HG03378 (cell line): ENCODE data around the gene OCA2.

ENCODE experiments used
- ATAC-seq: cut with Tn5 transposase; IDR thresholded peaks from one replicate; pipeline ENCODE4 v1.9.1; 2021; ENCODE audit warnings: mild to moderate bottlenecking, moderate library complexity; ENCODE audit not compliant: unreplicated experiment

OCA2 gene

DNA sequence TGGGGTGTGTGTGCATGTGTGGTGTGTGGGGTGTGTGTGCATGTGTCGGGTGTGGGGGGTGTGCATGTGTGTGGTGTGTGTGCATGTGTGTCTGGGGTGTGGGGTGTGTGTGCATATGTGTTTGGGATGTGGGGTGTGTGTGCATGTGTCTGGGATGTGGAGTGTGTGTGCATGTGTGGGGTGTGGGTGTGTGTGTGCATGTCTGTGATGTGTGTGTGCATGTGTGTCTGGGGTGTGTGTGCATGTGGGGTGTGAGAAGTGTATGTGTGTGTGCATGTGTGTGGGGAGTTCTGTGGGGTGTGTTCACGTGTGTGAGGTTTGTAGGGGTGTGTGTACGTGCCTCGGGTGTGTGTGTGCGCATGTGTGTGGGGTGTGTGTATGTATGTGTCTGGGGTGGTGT is 6.7 kb upstream of the OCA2 start:
- ATAC-seq: no peak

DNA sequence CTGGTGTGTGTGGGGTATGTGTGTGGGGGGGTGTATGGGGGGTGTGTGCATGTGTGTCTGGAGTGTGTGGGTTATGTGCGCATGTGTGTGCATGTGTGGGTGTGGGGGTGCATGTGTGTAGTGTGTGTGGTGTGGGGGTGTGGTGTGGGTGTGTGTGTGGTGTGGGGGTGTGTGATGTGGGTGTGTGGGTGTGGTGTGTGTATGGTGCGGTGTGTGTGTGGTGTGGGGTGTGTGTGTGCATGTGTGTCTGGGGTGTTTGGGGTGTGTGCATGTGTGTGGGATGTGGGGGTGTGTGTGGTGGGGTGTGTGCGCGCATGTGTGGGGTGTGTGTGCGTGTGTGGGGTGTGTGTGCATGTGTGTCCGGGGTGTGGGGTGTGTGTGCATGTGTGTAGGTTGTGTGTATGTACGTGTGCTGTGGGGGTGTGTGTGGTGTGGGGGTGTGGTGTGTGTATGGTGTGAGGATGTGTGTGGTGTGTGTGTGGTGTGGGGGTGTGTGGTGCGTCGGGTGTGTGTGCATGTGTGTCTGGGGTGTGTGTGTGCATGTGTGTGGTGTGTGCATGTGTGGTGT is 6.2 kb upstream of the OCA2 start:
- no peak for ATAC-seq

DNA sequence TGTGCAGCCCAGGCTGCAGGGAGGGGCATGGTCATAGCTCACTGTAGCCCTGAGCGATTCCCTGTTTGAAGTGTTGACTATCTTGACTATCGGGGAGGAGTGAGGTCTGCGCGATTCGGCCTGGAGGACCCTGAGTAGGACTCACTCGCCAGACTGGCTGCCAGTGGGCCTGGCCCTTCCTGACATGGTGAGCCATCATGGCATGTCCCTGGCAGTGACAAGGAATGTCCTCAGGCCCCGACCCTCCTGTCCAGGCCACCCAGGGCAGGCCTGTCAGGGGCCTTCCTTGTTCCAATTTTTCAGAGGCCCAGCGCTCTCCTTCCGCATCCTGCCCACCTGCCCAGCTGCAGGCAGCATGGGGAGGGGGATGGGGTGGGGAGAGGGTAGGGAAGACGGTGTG is 5.2 kb upstream of the OCA2 start:
- no peak for ATAC-seq

DNA sequence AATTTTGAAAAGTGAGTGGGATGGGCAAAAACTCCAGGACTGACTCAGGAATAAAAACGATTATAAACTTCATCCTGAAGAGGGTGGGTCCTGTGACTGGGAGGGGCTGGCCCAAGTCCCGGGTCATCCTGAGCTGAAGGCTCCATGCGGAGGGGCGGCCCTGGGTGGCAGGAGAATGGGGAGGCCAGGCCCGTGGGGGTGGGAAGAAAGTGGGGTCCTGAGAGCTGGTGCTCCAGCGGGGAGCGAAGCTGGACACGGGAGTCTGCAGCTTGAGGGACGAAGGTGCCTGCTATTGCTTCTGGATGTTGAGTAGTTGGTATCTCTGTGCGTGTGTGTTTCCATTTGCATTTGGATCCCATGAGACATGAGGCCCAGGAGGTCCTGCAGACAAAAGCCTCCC is 4.7 kb upstream of the OCA2 start:
- ATAC-seq: no peak

DNA sequence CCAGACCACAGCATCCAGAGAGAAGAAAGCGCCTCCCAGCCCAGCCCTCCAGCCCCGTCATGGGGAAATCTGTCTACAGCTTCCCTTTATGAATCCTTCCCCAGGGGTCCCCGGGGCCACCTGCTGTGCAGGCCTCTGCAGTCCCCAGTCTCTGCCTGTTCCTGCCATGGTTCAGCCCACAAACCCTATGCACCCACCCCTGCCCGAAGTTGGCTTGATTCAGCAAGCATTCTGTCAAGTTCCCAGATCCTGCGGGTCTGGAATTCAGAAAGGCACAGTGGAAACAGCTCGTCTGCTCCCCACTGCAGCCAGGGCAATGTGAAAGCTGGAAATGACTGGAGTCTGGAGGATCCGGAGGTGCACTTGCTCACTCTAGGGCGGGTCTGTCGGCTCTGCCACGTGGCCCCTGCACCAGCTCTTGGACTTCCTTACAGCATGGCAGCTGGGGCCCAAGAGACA is 2.9 kb upstream of the OCA2 start:
- ATAC-seq: no peak

DNA sequence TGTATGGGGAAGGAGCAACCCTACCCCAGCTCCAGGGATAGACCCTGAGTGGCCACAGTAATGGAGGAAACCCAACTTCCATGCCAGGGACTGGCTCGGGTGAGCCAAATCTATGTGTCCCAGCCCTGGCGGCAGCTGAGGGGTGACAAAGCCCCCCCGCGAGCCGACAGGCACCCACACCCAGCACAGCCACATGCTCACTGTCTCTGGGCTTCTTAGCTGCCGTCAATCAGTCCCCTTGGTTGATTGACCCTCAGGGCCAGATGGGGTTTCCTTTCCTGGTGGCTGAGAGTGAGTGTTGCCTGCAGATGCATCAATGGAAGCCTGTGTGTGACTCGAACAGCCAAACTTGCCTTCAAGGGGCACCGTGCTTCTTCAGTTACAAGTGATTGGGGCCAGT is 2.1 kb upstream of the OCA2 start:
- no peak for ATAC-seq

DNA sequence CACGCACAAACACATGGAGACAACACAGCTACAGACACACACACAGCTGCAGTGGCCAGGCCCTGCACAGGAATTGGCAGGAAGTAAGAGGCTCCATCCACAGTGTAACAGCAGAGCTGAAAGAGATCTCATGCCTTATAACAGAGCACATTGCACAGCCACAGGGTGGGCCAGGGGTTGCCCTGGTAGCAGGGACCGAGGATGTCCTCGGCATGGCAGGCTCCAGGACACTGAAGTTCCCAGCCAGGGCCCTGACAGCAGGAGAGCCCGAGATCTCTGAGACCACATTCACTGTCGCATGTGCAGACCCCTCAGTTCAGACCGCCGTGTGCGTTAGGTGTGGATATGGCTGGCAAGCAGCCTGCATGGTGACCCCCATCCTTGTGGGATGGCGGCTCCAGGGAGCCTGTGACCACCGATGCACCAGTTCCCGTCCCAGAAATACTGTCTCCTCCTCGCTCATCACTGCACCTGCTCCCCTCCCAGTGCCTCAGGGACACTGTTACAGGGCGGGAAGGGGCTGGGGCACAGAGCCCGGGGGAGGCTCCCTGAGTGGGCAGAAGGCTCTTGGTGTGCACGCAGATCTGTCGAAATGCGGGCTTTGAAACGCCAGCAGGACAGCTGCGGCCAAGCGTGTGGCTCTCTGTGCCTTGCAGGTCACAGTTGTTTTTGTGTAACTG is 1.5 kb upstream of the OCA2 start:
- ATAC-seq: no peak

DNA sequence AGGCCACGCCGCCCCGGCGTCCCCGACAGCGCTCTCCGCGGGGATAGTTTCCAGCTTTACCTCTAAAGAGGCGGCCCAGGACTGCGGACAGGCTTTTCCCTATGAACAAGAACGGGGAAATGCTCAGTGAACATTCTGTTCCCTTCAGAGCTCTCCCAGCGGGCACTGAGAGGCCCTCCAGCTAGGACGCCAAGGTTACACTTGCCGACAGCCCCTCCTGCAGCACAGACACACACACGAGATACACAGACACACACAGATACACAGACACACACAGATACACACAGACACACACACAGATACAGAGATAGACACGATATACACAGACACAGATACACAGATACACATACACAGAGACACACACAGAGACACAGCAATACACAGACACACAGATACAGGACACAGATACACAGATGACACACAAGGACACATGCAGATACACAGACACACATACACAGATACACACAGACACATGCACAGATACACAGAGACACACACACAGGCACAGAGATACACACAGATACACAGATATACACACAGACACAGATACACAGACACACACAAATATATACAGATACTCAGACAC is 533 bp upstream of the OCA2 start:
- no peak for ATAC-seq

DNA sequence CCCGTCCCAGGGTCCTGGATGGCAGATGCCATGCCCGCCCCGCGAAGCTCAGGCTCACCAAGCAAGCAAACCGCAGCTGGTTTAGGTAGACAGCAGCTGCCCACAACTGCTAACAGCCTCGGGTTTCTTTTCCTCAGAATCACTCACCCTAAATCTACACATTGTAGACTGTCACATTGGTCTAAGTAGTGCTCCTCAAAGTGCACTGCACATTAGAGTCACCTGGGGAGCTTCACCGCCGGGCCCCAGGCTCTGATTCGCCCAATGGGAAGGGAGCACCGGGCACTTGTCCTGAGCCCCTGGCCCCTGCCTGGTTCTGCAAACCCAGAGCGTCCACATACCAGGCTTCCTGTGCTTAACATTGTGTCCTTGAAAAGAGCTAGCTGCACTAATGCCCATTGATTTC is 752 bp downstream of the OCA2 start:
- no peak for ATAC-seq

DNA sequence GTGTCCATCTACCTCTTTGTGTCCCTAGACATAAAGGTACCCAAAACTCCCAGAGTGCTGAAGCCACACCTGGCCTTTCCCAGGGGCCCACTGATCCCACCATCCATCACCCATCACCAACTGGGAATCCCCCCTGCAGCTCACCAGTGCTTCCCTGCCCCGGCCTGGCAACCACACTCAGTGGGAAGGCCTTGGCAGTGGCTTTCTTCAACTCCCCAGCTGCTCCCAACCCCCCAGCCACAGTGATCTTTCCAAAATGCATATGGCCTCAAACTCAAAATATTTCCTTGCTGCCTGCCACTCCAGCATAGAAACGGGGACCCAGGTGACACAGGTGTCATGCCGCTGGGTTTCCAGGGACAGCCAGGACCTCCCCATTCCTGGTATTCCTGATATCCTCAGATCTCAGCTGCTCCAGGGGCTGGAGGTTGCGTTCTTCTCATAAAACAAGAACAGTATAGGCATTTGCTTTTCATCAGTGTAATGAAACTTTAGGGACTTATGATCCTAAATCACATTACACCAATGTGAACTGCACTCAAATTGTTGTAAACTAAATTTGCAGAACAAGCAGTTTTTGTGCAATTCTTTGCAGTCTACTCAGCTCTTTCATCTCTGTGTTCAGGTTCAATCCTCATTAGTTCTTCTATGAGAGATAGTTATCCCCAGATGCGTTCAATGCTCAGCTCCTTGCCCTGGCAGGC is 1.3 kb downstream of the OCA2 start:
- no peak for ATAC-seq

DNA sequence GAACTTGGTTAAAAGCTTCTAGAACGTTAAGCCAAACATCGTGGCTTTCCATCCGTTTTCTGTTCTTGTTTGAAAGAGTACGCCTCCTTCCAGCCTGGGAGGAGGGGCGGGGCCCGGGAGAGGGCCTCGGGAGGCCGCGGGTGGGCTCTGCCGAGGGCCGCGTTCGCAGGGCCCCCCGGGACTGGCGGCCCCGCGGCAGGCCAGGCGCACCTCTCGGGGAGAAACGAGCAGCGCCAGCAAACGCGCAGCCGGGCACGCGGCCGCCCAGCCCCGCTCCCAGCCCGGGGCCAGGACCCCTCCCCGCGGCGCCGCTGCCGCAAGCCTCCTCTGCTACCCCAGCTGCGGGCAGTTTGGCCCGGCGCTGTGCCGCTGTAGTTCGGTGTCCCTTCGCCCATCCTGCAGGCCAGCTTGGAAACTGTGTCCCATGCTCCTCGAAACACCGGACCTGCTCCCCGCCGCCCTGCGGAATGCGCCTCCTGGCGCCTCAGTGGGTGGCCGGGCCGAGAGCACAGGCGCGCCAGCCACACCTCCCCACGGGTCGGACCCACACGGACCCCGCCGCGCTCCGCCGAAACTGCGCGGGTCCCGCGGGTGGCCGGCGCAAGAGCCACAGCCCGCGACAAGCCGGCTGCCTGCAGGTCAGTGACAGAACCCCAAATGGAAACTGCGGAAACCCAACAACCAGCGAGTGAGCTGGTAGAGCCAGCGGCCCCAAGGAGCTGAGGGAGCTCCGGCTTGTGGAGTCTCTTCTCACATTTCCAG is 2.3 kb downstream of the OCA2 start:
- no peak for ATAC-seq

DNA sequence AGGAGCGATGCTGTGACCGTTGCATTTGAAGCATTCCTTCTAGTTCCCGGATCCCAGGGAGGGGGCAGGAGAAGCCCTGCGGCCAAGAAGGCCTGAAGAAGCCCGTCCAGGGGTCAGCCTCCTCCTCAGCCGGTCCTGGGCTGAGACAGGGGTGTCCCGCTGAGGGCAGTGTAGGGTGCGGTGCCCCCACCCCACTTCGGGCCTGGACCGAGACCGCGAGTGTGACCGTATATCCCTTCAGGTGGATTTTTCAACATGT is 2.8 kb downstream of the OCA2 start:
- peak; percentile 15 for ATAC-seq

DNA sequence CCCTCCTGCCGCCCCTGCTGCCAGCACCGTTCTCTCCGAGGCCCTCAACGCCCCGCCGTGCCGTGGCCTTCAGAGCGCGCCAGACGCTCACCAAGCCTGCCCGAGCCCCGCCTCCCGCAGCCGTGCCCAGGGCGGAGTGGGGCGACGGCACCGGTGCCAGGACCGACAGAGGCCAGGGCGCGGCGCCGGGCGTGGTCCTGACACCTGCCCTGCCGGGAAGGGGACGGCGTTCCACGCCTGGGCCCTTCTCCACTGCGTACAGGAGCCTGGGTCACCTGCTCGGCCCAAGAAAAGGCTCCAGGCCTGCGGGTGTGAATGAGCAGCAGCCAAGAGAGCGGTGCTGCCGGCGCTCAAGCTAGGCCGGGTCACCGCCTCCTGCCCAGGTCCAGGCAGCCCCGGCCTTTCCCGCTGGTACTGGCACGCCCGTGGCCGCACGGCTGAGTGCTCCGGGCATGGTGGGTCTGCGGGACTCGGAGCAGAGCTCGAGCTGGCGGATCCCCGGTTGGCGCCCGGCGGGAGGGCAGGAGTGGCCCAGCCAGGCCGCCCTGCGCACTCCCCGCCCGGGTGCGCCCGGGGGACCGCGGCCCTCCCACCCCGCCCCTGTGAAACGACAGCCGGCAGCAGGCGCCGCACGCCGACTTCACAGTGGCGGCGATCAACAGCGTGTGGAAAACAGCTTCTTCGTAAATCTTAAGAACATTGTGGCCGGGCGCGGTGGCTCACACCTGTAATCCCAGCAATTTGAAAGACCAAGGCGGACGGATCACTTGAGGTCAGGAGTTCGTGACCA is 4.2 kb downstream of the OCA2 start:
- no peak for ATAC-seq

DNA sequence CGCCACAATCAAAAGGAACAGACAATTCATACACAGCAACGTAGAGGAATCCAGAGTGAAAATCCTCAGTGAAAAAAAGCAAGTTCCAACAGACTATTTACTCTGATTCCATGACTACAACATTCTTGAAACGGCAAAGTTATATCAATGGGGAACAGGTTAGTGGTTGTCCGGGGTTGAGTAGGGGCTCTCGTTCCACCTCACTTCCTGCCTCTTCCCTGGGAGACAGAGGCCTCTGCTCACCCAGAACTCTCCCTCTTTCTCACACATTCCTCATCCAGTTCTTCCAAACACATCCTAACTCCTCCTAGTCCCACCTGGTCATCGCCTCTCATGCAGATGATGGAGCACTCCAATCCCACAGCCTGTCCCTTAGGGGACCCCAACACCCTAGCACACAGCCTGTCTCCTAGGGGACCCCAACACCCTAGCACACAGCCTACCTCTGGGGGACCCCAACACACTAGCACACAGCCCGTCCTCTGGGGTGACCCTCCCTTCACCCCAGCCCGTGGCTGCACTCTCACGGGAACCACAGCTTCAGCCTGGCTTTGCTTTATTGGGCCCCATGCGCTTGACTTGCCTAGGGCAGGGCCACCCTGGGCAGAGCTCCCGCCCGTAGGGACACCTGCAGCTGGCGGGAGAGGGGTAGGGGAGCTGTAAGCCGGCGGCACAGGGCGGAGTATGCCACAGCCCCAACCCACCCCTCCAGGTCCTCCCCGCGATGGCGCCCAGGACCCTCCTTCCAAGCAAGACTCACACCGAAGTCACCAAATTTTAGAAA is 5.2 kb downstream of the OCA2 start:
- ATAC-seq: no peak

DNA sequence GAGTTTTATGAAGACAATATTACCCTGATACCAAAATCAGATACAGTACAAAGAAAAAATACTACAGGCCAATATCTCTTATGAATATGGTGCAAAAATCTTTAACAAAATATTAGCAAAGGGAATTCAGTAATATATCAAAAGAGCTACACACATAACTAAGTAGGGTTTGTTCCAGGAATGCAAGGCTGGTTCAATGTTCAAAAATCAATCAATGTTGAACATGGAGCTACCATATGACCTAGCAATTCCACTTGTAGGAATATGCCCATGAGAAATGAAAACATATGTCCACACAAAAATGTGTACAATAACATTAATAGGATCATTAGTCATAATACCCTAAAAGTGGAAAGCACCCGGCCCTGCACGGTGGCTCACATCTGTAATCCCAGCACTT is 7.8 kb downstream of the OCA2 start:
- ATAC-seq: no peak

DNA sequence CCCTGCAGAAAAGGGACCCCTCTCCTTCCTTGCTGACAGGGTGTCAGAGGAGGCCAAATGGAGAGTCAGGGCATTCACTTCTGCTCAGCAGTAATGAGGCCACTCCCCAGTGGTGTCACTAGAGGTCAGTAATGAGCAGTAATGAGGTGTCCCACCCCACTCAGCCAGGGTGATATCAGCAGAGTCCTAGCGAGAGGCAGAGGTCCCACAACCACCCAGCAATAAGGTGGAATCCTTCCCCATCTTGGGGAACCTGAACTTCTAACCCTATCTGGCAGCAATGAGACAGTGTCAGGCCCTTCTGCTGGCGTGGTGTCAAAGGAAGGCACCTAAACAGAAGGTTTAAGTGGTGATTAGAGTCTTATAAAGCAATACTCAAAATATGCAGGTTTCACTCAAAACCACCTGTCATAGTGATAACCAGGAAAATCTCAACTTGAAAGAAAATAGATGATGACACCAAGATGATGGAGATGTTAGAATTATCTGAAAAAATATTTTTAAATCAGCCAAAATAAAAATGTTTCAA is 12.9 kb downstream of the OCA2 start:
- ATAC-seq: peak; percentile 99

DNA sequence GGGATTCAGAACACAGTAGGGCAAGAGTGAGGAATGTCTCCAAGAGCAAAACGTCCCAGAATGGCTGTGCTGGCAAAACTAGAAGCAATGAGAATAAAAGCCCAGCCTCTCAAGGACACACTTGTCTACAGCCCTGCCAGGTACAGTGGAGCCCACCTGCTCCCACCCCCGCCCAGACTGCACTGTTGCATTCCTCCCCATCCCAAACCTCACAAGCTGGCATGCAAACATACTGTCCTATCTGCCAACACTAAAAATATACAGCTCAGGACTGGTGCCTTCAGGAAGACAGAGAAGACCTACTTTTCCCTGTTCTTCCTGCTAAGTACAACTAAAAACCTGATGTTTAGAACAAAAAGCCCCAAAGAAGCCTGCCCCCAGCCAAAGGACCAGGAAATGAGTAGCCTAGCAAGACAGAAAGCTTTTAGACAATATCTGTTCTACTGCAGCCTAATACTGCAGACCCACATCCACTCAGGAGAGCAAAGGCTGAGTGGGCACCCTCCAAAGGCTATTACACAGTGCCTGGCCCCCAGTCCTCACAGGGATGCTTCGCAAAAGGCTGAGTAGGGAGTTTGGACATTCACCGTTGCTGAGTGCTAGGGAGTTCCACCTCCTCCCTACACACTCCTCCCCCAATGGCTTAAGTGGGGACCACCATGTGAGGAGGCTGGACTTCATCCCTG is 13.5 kb downstream of the OCA2 start:
- peak; percentile 22 for ATAC-seq

DNA sequence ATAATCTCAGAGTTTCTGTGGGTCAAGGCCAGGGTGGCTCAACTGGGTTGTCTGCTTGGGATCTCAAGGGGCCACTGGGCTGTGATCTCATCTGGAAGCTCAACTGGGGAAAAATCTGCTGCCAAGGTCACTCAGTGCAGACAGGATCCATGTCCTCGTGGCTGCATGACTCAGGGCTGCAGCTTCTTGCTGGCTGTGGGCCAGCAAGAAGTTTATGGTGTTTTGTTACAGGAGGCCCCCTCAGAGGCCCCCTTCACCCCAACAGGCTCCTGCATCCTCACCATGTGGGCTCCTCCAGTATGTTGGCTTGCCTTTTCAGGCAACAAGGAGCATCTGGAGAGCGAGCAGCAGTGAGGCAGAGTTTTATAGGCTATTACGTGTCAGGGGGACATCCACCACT is 14.6 kb downstream of the OCA2 start:
- ATAC-seq: no peak
